ENCODE results near the gene HHLA2.
A peak's percentile ranks its signal among the peaks of the same experiment; 100 is the strongest.

Gene HHLA2

GRCh38 chr3:108393128-108393900 is 97.0 kb downstream of the HHLA2 start:
- no peak for DNase-seq (ENCODE audit: low spot score)

DNA sequence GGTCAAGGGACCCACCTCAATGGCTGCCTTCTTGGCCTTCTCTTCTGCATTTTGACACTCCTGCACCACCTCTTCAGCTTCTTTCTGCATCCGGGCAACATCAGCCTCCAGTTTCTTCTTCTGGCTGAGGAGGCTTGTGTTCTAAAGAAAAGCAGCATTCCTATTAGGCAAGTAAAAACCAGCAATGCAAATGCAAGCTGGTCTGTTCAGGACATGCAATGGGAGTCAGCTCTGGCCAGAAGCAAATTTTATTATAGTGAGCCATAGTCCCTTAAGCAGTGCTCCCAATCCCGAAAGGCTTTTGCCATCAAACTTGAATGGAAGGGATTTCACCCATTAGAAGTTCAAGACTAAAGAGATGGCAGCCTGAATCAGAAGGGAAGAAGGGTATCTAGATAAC is 97.7 kb downstream of the HHLA2 start:
- no peak for DNase-seq (ENCODE audit: low spot score)

DNA sequence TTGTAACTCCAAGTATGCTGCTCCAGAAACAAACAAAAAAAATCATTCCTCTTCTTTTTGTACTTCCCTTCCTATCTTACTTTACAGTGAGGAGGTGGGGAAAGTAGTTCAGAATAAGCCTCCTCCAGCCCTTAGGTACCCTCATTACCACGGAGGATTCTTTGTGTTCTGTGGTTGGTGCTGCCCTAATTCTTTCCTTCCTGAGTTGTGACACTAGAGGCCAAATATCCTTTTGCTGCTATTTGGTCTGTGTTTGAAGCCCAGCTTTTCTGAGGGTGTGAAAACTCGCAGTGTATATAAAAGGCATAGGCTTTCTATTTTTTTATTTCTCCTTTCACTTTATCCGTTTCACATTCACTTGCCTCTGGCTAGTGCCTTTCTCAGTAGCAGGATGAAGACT is 98.2 kb downstream of the HHLA2 start:
- DNase-seq (ENCODE audit: low spot score) = no peak

DNA sequence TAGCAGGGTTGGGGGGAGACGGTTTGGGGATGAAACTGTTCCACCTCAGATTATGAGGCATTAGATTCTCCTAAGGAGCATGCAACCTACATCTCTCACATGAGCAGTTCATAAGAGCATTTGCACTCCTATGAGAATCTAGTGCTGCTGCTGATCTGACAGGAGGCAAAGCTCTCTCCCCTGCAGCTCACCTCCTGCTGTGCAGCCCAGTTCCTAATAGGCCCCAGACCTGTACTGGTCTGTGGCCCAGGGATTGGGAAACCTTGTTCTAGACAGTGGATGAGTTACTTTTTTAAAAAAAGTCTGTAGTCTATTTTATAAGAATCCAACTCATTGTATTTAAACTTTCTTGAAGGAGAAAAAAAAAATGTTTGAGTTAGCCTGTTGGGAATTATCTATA is 100.0 kb downstream of the HHLA2 start:
- DNase-seq (ENCODE audit: low spot score) = no peak

DNA sequence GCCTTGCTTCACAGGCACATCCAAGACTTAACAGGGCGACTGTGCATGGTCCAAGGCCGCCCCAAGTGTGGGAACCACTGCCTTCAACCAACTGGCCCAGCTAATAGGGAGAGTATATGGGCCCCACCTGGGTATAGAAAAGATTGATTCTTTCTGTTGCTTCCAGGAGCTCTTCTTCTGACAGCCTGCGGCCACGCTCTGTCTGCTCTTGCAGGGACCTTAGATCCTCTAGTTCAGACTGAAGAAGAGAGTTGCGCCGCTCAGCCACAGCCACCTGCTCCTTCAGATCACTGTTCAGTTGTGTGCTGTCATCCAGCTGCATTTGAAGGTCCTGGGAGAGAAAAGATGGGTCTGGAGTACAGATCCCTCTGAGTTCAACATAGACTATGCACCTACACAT is 102.2 kb downstream of the HHLA2 start:
- DNase-seq (ENCODE audit: low spot score) = no peak

GRCh38 chr3:108401836-108402235 is 105.5 kb downstream of the HHLA2 start:
- no peak for DNase-seq (ENCODE audit: low spot score)

GRCh38 chr3:108403198-108403597 is 106.8 kb downstream of the HHLA2 start:
- no peak for DNase-seq (ENCODE audit: low spot score)

DNA sequence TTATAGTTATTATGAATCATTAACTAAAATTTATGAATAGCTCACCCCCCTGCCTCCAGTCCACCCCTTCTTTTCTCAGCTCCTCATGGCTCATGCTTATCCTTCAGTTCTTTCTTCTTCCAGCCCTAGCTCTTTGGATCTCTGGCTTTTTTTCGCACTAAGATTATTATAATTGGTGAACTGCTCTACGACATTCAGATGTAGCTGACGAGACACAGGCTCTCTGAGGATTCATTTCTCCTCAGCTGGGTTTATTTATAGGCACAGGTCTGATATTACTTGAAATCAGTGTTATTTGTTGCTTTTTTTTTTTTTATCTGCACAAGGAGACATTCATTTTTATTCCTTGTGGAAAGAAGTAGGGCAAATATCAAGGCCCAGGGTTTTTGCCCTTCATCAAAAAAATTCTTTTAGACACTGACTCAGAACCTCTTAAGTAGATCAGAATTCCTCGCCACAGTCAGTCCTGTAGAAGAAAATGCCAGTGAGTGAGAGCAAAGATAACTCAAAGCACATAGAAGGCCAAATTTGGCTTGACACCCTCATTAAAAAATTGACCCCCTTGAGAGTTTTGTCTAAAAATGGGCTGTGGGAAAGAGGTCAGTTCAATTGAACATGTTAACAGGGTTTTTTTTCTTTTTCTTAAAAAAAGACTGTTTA is 107.5 kb downstream of the HHLA2 start:
- no peak for DNase-seq (ENCODE audit: low spot score)

DNA sequence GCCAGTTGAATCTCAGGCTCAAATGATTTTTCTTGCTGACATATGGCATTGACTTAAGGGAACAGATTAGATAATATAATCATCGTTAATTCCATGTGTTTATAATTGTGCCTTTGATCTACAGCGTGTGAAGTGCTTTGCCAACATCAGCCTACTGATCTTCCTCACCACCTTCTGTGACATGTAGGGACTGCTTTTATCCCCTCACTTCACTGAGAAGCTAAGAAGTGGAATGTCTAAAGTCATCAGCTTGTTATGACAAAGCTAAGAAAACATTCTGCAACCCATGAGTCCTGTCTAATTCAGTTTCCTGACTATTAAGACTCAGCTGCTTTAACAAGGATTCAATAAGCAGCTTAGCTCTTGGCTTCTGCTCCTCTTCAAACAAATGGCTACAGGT is 108.0 kb downstream of the HHLA2 start:
- DNase-seq (ENCODE audit: low spot score) = no peak

DNA sequence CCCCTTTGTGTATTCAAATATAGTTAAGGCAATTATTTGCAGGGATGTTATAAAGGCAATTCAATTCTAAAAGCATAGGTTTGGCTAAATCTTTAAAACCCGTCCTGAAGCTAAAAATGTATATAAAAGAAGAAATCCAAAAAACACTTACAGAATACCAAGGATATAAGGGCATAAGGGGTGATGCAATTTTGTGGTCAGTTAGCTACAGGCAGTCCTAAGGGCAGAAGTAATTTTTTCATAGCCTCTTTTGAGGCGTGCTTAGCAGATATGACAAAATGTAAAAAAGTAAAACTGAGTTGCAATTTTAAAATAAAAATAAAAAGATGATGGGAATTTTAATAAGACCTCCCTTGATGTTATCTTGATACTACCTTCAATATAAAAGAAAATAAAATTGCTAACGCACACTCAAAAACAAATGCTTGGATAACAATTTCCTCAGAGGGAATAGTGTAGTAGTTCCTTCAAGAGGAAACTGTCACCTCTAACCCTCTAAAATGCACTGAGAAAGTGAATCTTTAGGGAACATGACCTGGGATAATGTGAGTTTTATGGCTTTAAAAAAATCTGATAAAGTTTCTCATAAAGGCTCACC is 109.8 kb downstream of the HHLA2 start:
- DNase-seq (ENCODE audit: low spot score) = no peak

GRCh38 chr3:108406661-108407206 is 110.4 kb downstream of the HHLA2 start:
- DNase-seq (ENCODE audit: low spot score) = peak; percentile 54

DNA sequence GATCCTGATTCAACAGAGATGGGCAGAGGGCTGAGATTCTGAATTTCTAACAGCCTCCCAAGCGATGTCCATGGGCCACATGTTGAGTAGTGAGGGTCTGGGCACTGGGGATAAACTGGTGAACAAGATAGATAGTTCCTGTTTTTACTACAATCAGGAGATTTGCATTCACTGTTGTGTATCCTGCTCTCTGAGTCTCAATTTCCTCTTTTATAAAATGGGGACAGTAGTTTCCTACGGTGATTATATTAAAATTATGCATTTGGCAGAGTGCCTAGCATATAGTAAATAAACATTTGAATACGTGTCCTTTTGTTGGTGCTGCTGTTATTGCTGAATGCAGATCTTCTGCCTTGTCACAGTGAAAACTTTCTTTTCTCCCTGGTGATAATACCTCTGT is 111.5 kb downstream of the HHLA2 start:
- no peak for DNase-seq (ENCODE audit: low spot score)

DNA sequence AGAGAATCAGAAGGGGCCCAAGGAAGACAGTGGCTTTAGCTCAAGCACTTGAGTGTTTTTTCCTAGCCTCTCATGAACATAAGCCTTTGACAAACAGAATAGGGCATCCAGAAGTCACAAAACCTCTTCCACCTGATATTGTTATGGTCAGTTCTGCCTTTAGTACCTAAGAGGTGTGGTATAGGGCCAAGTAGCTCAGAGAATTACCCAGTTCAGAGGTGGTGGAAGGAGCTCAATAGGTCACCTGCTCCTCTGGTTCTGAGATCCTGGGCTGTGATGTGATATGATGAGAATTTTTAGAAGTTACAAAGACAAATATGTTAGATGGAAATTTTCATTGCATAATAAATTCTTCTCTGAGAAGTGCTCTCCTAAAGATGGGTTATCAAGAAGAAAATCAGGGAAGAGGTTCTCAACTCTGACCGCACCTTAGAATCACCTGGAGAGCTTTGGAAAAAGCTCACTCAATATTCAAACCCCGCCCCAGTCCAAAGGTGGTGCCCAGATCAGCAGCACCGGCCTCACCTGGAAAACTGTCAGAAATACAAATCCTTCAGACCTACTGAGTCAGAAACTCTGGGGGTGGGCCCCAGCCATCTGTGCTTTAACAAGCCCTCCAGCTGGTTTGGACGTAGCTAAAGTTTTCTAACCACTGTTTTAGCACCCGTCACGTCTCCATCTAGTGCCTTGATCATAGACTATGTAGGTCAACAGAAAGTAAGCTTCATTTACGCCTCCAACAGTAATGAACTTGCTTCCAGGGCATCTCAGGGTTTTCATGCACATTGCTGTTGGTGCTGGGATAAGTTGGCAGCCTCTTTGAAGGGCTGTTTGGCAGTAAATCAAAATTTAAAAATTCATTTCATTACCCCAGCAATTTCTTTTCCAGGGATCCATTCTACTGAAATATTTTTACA is 112.8 kb downstream of the HHLA2 start:
- no peak for DNase-seq (ENCODE audit: low spot score)

DNA sequence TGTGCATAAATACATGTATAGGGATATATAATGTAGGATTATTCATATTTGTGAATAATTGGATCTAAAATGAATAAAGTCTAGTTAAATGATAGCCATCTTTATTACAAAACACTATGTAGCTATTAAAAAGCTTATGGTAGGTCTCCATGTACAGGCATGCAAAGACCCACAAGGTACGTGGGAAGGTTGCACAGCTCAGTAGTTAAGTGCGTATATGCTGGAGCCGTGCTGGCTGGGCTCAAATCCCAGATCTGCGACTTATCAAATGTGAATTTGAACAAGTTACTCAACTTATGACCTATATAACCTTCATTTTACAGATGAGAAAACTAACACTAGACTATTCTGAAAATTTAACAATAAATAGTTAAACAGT is 113.4 kb downstream of the HHLA2 start:
- no peak for DNase-seq (ENCODE audit: low spot score)

DNA sequence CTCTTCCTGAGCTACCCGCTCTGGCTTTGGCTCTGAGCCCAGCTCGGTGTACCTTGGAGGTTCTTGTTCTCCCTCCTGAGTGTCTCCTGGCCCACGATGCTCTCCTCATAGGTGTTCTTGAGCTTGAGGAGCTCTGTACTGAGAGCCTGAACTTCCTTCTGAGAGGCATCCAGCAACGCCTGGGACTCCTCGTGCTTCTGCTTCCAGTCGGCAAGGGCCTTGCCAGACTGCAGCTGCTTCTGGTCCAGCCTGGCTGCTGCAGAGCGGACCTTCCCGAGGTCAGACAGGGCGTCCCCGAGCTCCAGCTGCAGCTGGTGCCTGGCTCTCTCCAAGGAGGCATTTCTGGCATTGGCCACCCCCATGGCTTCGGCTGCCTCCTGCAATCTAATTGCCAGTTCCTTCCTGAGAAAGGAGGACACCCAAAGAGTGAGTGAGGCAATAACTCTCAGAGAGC is 114.2 kb downstream of the HHLA2 start:
- no peak for DNase-seq (ENCODE audit: low spot score)

DNA sequence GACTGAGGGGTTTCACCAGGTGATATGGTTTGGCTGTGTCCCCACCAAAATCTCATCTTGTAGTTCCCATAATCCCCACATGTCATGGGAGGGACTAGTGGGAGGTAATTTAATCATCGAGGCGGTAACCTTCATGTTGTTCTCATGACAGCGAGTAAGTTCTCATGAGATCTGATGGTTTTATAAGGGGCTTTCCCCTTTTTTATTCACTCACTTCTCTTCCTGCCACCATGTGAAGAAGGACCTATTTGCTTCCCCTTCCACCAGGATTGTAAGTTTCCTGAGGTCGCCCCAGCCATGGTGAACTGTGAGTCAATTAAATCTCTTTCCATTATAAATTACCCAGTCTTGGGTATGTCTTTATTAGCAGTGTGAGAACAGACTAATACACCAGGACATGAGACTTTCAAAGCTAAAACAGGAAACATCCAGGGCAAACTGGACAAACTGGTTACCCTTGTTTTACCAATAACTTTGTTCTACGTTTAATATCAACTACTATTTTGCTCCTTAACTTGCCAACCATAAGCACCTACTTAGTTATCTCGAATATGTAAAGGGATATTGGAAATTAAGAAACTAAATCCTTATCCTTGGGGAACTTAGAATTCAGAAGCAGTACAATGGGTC is 115.9 kb downstream of the HHLA2 start:
- DNase-seq (ENCODE audit: low spot score) = no peak

- DNase-seq (ENCODE audit: low spot score) = no peak
Measured at GRCh38 chr3:108414007-108414406, 117.7 kb downstream of the HHLA2 start.

GRCh38 chr3:108415661-108416060 is 119.3 kb downstream of the HHLA2 start:
- DNase-seq (ENCODE audit: low spot score) = no peak

DNA sequence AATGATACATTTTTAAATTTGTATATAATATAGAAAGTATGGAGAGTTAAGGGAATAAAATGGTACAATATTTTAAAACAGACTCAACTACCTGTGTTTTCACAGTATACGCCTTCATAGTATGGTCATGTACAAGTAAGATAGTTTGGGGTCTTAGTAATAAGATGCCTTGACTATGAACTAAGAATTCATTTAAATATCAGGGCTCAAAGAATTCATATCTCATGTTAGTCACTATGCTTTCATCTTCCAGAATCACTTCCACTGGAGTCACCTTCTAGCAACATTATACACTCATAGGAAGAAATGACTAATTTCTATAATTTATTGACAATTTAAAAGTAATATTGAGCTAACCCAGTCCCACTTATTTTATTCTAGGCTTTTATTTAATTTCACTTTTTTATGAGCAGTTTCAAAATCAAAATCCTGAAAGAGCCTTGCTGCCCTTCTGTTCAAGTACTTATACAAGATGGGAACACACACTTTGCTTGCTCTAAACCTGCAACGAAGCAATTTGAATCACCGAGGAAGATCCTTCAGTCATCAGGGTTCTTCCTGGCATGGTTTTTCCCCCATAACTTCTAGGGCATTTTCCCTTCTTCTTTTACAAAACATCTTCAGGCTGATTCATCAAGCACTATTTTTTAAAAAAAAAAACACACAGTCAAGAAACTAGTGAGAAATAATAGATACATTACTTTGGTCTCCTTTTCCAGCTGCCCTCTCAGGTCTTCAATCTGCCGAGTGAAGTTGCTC is 119.9 kb downstream of the HHLA2 start:
- DNase-seq (ENCODE audit: low spot score) = no peak

DNA sequence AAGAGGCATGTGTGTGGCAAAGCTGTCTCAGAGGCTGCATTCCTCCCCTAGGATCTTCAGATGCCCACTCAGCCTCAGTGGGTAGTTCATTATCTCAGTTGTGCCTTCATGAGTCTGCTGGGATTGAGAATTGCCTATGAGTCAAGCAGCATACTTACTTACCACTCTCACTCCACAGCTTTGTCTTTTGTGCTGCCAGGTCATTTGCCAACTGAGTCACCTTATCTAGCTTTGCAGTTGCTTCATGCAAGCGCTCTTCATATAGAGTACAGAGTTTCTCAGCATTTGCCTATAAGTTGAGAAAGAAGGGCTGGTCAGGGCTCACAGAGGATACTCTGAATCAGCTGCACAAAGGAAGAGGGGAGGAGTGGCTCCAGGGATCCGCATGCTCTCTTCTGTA is 124.6 kb downstream of the HHLA2 start:
- no peak for DNase-seq (ENCODE audit: low spot score)
